Activated naive CD8-positive, alpha-beta T cell treated with anti-CD3 and anti-CD28 coated beads, Interleukin-2, amount 10 ng/mL, durations not matched to agents 7 days and 5 days (primary cell): ENCODE data around the gene ANKRD13A. TPM values are rescaled to one million over a fixed set of nuclear protein-coding genes. Genes with fewer than 3 reads are reported as not detected.

Experiments used
- ATAC-seq: fragments of 150-1000 bp; cut with Tn5 transposase; one replicate; pipeline ENCODE4 v1.10.0; 2021; ENCODE audit warnings: low read depth, moderate library complexity
- POLR2A ChIA-PET: fragments of 350-600 bp; sonication (Branson Sonifier 250); formaldehyde crosslinking; loops from one replicate; lab custom pipeline; 2021; ENCODE audit warnings: antibody characterized with exemption; lab: Charles Lee
- DNase-seq: peaks from one replicate; pipeline ENCODE4 v3.0.0; 2021
- H3K27ac Mint-ChIP-seq: one replicate; pipeline ENCODE4 v1.8.0; 2022; ENCODE audit warnings: mild to moderate bottlenecking, mixed read lengths
- H3K27me3 Mint-ChIP-seq: one replicate; pipeline ENCODE4 v1.8.0; 2022; ENCODE audit warnings: mild to moderate bottlenecking, moderate library complexity, mixed read lengths
- H3K36me3 Mint-ChIP-seq: one replicate; pipeline ENCODE4 v1.8.0; 2021; ENCODE audit warnings: mild to moderate bottlenecking, mixed read lengths
- H3K4me1 Mint-ChIP-seq: one replicate; pipeline ENCODE4 v1.8.0; 2021; ENCODE audit warnings: mixed read lengths
- H3K4me3 Mint-ChIP-seq: one replicate; pipeline ENCODE4 v1.8.0; 2022; ENCODE audit warnings: mild to moderate bottlenecking, moderate library complexity, mixed read lengths
- H3K9me3 Mint-ChIP-seq: one replicate; pipeline ENCODE4 v1.8.0; 2021; ENCODE audit warnings: mixed read lengths
- total RNA-seq, 2 experiments: library from RNA; stranded (reverse); gene quantifications; one replicate each; pipeline ENCODE4 v1.2.3, GENCODE V29; 2021

Gene ANKRD13A
- total RNA-seq, 2 experiments from 2014 or later = 85.8 to 88.8 TPM

- H3K4me1 Mint-ChIP-seq = peaks cover 1% of the 10 kb centered on the region
- ATAC-seq (no peak), DNase-seq (no peak)
- peaks cover 3% of the 10 kb centered on the region for H3K9me3 Mint-ChIP-seq
- POLR2A ChIA-PET = no interaction called here
- H3K27ac Mint-ChIP-seq = no peak overlapping the region
- H3K27me3 Mint-ChIP-seq = peaks cover 37% of the 10 kb centered on the region
- H3K4me3 Mint-ChIP-seq = no peak overlapping the region
- H3K36me3 Mint-ChIP-seq = no peaks in the 10 kb centered on the region
Measured at GRCh38 chr12:110088936-110089335, 89.7 kb downstream of the ANKRD13A start.

Other genes with a start within 250 kb of the ANKRD13A start
- gene TRPV4, start 166.0 kb upstream of the ANKRD13A start, total RNA-seq = not detected
- gene GLTP, start 118.9 kb upstream of the ANKRD13A start, total RNA-seq = 10 to 100 TPM; 18.3 to 20.2 TPM
- 10 to 100 TPM; 34.4 to 37.2 TPM for gene TCHP, start 99.2 kb upstream of the ANKRD13A start, total RNA-seq
- gene GIT2, start 3.1 kb upstream of the ANKRD13A start, total RNA-seq = 100 to 1,000 TPM; 101 to 103 TPM
- gene C12orf76, start 49.1 kb downstream of the ANKRD13A start, total RNA-seq = 10 to 100 TPM; 22.1 to 23.2 TPM
- 1 to 10 TPM; 1.7 to 2.4 TPM for gene IFT81, start 124.9 kb downstream of the ANKRD13A start, total RNA-seq